HG02938 (cell line): ENCODE data around the gene FIGN.

Experiments
- ATAC-seq: cut with Tn5 transposase; IDR thresholded peaks from one replicate; pipeline ENCODE4 v1.9.1; 2021; ENCODE audit warnings: mild to moderate bottlenecking, moderate library complexity; ENCODE audit not compliant: unreplicated experiment

Gene FIGN

DNA sequence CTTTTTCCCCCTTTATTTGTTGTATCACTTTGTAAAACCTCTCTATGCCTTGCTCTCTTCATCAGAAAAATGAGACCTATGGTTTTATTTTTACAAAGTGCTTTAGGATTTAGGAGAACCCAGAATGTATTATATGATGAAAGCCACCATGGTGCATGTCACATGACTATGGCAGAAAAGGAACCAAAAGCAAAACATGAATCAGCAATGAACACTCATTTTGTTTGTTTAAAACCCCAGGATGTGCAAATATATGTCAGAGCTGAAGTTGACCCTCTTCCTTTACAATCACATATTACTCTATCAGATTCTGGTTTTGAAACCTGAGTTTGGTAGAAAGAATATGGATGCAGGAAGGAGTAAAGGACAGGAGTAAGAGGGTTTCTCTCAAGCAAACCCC lies 70.0 kb downstream of the FIGN start:
- ATAC-seq: no peak

- no peak for ATAC-seq
These were observed 70.8 kb downstream of the FIGN start for GRCh38 chr2:163665051-163665450.

DNA sequence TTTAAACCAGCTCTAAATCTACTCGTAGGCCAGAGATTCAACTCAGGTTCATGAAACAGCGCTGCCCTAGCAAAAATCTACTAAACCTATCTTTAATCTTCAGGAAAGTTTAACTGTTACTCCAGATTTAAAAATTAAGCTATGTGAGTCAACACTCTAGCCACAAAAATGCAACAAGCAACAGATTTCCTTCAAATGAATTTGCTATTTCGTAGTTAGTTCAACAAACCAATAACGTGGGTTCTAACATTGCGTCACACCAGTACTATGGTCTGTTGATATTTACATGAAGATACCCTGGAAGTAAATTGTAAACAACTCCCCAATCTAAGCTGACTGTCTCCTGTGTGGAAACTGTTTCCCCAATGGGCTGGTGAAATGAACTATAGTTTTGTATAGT lies 71.2 kb downstream of the FIGN start:
- ATAC-seq: no peak

GRCh38 chr2:163662141-163662780 lies 73.5 kb downstream of the FIGN start:
- ATAC-seq: no peak

- no peak for ATAC-seq
These were observed 76.6 kb downstream of the FIGN start for GRCh38 chr2:163659224-163659623.

DNA sequence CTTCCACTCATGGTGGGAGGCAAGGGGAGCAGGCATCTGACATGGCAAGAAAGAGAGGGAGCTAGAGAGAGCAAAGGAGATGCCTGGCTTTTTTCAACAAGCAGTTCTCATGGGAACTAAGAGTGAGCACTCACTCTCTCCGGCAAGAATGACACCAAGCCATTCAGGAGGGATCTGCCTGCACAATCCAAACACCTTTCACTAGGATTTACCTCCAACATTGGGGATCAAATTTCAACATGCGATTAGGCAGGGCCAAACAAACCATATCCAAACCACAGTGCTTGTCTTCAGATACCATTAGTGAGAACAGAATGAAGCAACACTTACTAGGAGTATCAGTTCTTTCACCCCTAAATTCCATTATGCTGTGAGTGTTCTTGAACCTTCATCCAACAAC lies 77.3 kb downstream of the FIGN start:
- no peak for ATAC-seq

DNA sequence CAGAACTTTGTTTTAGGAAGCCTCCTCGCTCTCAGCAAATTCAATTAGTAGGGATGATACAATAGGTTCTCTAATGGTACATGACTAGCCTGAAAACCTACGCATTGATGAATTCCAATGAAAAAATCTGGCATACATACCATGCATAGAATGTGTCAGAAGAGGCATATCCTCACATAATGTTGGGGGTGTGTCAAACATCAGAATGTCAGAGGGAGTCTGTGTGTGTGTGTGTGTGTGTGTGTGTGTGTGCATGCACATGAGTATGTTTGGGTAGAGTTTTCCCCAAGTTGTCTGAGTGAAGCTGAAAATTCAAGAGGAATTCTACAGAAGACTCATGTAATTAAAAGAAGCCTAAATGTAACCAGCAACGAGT lies 78.5 kb downstream of the FIGN start:
- no peak for ATAC-seq

DNA sequence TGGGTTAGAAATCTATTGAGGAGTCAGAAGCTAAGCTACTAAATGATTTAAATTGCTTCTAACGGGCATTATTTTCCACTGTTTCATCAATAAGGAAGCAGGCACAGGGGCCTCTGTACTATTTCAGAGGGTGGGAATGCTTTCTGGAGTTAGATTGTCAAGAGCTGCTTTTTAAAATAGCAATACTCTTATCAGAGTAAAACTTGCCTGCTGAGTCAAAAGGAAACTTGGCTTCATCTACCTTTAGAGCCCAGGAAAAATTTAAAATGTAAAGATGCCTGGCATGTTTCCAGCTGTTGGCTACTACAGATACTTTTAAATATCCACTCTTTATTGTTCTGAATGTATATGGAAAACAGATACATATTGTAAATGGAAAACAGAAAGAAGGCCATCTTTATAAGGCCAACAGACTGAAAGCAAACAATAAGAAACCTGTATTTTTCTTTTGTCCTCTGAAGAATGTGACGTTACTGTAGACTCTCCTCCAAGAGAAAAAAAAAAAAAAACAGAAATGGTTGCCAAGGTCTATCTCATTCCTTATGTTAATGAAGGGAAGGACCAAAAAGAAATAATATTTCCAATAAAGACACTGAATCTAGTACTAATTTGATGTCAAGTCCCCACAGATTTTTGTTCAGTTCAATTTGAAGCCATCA lies 79.1 kb downstream of the FIGN start:
- no peak for ATAC-seq

- no peak for ATAC-seq
These were observed 80.1 kb downstream of the FIGN start for GRCh38 chr2:163655667-163656066.

- ATAC-seq: no peak
These were observed 83.1 kb downstream of the FIGN start for GRCh38 chr2:163652751-163653150.

GRCh38 chr2:163649080-163649479 lies 86.7 kb downstream of the FIGN start:
- ATAC-seq: no peak

DNA sequence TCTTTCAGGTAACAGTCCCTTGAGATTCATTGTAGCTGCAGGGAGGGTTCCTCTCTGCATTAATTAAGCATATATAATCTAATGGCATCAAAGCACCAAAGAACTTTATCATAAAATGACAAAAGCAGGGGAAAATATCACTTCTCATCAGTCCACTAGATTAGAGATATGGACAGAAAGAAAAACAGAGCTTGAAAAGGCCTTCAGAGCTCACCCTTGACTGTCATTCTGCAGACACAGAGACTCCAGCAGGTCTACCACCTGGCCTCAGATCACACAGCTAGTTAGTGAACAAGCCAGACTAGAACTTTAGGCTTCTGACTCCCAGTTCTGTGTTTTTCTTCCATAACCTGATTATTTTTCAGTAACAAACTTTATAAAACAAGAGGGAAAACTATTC lies 88.5 kb downstream of the FIGN start:
- no peak for ATAC-seq

DNA sequence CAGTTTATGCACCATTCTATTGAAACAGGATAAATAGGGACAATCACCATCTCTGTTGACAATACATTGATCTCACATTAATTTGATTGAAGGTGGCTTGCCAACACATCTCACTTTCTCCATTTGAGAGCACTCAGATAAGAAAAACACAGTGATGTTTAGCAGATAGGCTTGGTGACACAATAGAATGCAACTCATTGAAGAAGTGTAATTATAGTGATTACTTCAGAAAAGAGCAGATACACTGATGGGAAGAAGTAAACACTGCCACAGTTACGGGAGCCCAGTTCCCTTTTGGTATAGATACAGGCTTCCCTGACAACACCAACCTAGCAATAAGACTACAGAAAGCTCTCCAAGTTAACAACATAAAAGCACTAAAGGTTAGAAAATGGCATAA lies 89.1 kb downstream of the FIGN start:
- no peak for ATAC-seq

- ATAC-seq: no peak
These were observed 91.6 kb downstream of the FIGN start for GRCh38 chr2:163644238-163644637.

DNA sequence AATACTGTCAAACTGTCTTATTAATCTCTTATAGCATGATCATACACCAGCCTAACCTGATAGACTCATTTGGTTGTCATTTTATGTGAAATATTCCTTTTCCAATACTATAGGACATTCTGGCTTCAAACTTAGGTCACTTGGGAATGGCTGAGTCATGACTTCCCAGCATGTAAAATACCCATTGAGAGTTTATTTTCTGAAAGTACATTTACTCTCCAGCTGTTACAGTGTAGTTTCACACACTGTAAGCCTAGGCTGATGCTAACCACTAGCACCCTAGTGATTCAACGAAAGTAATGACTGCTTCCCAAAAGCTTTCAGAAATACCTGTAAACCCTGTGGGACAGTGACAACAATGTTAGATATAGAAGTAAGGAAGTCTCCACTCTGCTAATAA lies 93.8 kb downstream of the FIGN start:
- ATAC-seq: no peak

GRCh38 chr2:163640542-163641193 lies 95.1 kb downstream of the FIGN start:
- ATAC-seq: no peak

DNA sequence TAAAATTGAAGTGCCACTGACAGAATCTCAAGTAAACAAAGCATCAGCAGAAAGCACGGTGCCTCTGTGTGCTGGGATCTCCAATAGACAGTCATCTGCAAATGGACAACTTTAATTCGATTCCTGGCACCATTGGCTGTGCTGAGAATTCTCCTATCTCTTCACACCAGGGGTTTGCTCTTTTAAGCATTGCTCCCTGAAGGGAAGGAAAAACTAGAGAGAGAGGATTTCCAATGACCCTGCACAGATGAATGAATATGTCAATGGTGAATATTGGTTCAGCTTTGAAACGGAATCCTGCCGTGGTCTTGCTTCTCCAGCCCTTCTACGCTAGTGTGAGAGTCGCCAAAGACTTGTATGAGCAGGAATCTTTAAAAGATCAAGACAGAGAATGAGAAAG lies 97.9 kb downstream of the FIGN start:
- ATAC-seq: no peak

DNA sequence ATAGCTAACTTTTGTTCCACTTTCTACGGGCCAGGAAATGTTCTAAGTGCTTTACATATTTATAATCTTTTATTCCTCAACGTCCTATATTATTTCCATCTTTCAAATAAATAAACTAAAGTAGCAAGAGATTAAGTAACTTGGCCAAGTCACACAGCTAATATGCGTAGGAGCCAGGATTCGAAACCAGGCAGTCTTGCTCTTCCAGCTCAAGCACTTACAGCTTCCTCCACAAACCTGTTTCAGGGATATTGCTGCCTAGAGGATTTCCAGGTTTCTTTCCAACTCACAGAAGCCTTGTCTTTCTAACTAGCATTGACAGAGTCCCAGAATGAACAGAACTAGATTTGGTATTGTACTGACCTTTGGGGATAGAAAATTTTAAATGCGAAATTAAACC lies 102.5 kb downstream of the FIGN start:
- no peak for ATAC-seq

- no peak for ATAC-seq
These were observed 105.0 kb downstream of the FIGN start for GRCh38 chr2:163630836-163631235.

DNA sequence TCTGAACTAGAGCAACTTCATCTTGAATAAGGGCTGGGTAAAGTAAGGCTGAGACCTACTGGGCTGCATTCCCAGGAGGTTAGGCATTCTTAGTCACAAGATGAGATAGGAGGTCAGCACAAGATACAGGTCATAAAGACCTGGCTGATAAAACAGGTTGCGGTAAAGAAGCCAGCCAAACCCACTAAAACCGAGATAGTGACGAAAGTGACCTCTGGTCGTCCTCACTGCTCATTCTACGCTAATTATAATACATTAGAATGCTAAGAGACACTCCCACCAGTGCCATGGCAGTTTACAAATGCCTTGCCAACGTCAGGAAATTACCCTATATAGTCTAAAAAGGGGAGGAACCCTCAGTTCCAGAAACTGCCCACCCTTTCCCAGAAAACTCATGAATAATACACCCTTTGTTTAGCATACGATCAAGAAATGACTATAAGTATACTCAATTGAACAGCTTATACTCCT lies 109.1 kb downstream of the FIGN start:
- ATAC-seq: no peak

DNA sequence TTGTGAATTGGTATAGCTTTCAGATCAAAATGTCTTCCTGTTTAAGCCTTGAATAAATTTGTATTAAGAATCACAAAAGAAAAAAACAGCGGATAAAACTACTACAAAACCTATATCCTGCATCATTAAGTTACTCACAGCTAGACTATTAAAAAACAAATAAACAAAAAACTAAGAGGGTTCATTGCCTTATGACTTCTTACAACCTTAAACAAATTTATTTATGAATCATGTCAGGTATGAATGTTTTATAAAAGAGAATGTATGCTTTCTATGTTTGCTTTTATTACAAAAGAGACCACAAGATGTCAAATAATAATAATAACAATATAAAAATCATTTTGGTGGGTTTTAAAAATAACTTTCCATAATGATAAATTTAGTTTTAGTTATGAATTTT lies 109.6 kb downstream of the FIGN start:
- no peak for ATAC-seq

DNA sequence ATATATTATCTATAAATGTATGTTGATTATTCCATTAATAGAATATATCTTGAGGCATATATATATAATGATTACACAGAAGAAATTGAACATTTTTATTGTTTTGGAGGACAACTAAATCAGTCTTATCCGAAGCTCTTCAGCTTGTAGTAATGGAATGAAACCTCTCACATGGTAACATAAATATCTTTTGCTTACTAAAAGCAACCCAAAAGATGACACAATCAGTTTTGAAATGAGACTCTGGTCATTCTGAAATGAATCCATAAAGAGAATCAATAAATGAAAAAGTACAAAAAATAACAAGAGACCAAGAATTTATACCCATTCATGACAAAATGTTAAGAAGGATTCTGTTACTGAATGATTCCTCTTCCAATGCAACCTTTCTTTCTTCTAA lies 110.2 kb downstream of the FIGN start:
- ATAC-seq: no peak
